Mucosa of gallbladder (tissue), 1 donor: Measurements from ENCODE around the gene NAA10. TPM values are rescaled to one million over a fixed set of nuclear protein-coding genes. Genes with fewer than 3 reads are reported as not detected.

Experiments
- DNase-seq: peaks from one replicate; pipeline ENCODE4 v3.0.0-alpha.2; 2020; ENCODE audit warnings: low spot score
- total RNA-seq: library from RNA; stranded (reverse); gene quantifications from one replicate; pipeline ENCODE4 v1.2.1, GENCODE V29; 2021
- donor health status: DM: no; HTN: no; CAD: no.

The NAA10 gene
- total RNA-seq, 1 donor from 2014 or later, result 81.6 TPM

DNA sequence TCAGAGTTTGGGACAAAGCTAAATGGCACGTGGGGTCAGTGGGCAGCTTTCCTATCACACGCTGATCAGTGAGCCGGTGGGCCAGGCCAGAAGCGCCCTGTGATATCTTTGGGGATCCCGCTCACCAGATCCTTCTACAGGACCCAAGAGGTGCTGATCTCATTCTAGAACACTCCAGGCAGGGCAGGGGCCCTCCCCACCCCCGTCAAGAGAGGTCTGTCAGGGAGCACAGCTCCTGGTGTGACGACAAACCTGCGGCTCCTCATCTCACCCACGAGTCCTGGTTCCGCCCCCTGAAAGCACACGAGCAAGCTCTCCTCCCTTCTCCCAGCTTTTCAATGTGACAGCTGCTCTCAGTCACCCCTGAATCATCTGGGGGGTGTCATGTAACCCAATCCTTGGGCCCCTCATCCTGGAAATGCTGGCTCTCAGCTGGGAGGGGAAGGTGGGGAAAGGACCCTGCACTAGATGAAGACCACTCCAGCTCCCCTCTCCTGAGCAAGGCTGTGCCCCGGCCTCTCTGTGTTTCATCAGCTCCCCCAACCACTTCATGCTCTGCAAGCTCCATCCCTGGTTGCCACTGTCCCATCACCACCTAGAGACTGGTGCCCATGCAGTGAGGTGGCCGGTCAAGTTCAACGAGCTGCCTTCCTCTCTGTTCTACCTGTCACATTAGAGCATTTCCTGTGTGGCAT, 32.2 kb upstream of the NAA10 start:
- no peak for DNase-seq

DNA sequence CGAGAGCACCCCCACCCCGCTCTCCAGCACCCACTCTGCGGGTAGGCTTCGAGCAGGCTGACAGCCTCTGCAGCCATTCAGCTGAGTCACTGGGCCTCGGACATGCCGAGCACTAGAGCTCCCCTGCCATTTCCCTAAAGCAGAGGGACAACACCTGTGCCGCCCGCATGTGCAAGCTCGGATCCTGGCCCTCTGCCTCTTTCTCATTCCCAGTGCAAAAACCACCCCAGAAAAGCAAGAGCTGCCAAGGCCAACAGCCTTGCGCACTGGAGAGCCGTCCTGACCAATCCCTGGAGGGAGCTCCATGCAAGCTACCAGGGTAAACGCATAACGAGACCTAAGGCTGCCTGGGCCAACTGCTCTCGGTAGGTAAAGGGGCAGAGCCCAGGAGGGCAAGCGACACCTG, 31.4 kb upstream of the NAA10 start:
- DNase-seq, result no peak

- no peak for DNase-seq
These were observed 30.6 kb upstream of the NAA10 start for GRCh38 chrX:153965406-153965805.

DNA sequence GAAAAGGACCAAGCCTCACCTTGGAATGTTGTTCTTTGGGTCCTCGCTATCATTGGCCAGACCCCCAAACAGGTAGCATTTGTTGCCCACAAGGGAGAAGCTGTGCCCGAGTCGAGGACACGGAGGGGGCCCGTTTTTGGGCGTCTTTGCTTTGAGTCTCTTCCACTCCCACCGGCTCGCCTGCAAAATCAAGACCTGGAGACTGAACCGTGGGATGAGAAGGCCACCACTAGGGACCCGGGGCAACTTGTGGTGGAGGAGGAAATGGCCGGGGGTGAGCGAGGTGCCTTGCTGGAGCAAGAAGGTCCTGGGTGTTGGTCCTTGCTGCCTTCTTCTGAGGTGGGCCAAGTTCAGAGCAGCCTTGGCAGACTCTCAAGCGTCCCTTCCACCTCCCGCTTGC, 29.3 kb upstream of the NAA10 start:
- no peak for DNase-seq

DNA sequence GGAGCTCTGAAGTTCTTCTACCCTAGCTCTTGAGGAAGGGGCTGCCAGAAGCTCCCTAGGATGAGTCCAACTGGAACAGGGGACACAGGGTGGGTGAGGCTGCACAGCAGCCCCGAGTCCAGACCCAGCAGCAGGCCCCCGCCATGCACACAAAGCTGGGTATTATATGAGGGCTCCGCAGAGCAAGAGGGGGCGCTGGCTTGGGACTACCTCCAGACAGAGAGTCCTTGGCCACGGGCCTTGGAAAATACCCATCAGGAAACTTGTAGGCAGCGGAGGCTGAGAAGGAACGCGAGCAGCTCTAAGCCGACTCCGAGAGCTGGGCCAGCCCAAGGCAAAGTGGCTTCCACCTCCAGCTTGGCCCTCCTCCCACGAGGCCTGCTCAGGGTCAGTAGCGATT, 28.7 kb upstream of the NAA10 start:
- no peak for DNase-seq

GRCh38 chrX:153961292-153961691, 26.5 kb upstream of the NAA10 start:
- DNase-seq, result no peak

DNA sequence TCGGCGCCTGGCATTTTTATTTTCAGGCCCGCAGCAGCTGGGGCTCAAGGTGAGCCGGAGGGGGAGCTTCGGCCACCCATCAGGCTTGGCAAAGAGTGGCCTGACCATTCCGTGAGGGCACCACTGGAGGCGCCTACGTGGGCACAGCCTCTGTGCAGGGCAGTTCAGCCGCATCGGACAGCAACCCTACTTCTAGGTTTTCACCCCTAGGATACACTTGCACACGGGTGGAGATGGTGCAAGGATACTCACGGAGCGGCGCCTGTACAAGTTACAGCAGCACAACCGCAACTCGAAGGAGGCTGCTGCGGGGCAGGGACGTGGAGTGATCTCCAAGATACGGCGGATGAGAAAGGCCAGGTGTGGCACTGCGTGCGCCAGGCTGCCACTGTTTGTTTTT, 25.9 kb upstream of the NAA10 start:
- DNase-seq, result no peak

DNA sequence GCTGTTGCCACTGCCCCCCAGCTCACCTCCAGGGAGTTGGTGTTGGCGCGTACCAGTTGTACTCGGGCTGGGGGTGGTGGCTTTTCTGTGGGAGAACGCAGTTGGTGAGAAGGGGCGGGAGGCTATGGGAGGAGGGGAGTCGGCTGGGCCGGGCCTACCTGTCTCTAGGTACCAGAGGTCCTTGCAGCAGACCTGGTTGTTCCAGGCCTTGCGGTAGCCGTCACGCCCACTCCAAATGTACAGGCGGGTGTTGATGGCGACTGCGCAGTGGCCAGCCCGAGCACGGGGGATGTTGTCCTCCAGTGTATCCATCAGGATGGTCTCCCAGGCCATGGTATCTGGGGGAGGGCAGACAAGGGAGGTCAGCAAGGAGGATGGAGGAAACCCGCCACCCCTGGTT, 25.2 kb upstream of the NAA10 start:
- no peak for DNase-seq

DNA sequence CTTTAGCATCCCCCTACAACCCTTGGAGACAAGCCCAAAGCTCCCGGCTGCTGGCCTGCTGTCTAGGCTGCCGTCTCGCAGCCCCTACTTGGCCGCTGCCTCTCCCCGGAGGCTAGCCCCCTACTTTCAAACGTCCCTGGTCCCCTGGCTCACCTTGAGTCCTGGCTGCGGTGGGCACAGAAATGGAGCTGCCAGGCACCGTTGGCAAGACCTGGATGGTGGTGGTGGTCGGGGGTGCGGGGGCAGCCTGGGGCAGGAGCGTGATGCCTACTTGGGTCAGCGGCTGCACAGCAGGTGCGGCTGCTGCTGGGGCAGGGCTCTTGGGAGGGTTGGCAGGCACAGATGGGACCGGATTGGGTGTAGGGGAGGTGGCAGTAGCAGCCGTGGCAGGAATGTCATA, 24.8 kb upstream of the NAA10 start:
- no peak for DNase-seq

DNA sequence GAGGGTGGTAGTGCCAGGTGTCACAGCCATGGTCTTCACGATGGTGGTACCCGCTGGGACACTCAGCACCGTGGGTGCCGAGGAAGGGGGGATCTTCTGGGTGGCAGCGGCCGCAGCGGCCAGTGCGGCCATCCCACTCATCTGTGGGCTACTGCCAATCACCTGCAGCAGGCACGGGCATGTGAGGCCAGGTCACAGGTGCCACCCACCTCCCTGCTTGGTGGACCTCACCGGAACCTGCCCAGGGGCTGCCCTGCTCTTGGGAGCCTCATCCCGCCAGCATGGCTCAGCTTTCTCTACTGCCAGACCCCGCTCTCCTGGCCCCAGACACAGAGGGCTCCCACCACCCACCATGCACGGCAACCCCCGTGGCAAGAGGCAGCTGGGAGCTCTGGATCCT, 23.8 kb upstream of the NAA10 start:
- DNase-seq, result no peak

GRCh38 chrX:153957224-153957623, 22.4 kb upstream of the NAA10 start:
- no peak for DNase-seq

GRCh38 chrX:153956044-153956907, 21.4 kb upstream of the NAA10 start:
- no peak for DNase-seq

DNA sequence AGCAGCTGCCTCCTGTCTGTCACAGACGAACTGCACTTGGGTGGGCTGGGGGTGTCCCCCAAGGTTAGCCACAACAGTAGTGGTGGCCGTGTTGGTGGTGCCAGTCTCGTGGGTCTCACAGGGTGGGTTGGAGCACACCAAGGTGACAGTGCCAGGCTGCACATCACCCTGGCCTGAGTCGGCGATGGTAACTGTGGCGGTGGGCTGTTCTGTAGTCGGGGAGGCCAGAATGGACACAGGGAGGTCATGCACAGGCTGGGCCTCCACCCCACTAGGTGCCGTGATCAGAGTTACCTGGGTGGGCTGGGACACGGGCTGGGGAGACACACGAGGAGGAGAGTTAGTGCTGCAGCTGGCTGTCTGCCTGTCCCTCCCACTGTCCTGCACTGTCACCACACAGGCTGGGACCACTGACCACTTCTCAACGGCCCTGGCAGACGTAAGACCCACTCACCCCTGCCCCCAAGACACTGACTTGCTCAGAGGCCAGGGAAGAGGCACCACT, 20.4 kb upstream of the NAA10 start:
- no peak for DNase-seq

DNA sequence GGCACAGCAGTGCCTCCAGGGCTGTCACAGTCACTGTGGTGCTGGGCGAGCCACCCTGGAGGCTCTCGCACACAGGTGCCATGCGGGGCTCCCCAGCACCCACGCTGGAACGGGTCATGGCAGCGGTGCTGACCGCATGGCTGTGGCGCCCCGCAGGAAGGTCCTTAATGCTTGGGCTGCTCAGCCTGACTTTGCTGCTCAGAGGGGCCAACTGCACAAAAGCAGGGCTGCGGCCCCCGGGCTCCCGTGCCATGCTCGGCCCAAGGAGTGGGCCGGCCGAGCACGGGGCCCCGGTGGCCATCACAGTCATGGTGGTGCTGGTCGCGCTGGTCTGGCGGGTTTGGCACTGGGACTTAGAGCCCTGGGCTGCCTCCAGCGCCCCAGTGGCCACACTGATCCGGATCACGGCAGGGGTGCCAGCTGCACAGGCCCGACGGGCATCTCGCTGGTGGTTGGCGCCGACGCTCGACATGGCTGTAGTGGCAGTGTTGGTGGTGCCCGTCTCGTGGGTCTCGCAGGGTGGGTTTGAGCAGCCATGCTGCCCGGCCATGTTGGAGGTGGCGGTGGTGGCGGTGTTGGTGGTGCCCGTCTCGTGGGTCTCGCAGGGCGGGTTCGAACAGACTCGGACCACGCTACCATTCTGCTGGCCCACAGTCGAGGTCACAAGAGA, 19.9 kb upstream of the NAA10 start:
- DNase-seq, result no peak

GRCh38 chrX:153953892-153954557, 19.2 kb upstream of the NAA10 start:
- no peak for DNase-seq

GRCh38 chrX:153953342-153953830, 18.5 kb upstream of the NAA10 start:
- DNase-seq, result peak; percentile 69

- DNase-seq, result no peak
These were observed 17.7 kb upstream of the NAA10 start for GRCh38 chrX:153952373-153953026.

- DNase-seq, result no peak
These were observed 17.0 kb upstream of the NAA10 start for GRCh38 chrX:153951683-153952372.

DNA sequence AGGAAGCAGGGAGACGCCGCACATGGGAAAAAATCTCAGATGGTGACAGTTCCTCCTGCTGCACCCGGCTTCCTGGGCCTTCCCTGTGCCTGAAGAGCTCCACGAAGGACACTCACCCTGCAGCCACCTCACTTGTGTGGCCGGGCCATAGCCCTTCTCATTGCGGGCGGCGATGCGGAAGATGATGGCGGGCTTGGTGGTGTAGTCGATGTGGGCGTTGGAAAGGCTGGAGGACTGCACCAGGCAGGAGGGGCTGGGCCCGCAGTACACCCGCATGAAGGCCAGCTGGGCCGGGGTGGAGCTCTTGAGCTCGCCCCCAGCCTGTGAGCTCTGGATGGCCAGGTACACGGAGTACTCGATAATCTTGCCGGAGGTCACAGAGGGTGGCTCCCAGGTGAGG, 15.3 kb upstream of the NAA10 start:
- DNase-seq, result no peak
